H9 (cell line): ENCODE data around the gene ULK3. TPM values are rescaled to one million over a fixed set of nuclear protein-coding genes. Genes with fewer than 3 reads are reported as not detected.

ENCODE experiments used
- DNase-seq: peaks from one replicate; pipeline ENCODE4 v3.0.0-alpha.2; 2017
- H2AFZ ChIP-seq: one replicate; pipeline ENCODE4 v1.6.1; 2013; ENCODE audit warnings: mild to moderate bottlenecking, low read length, control low read depth, moderate library complexity
- H2AK5ac ChIP-seq: 2 replicates; pipeline ENCODE4 v1.6.1; 2013; ENCODE audit warnings: low read length, control low read depth, mixed read lengths; ENCODE audit not compliant: insufficient read length
- H2BK120ac ChIP-seq: one replicate; pipeline ENCODE4 v1.6.1; 2013; ENCODE audit warnings: low read depth, mild to moderate bottlenecking, low read length, control low read depth, inconsistent platforms; ENCODE audit not compliant: poor library complexity, severe bottlenecking
- H2BK12ac ChIP-seq: 2 replicates; pipeline ENCODE4 v1.6.1; 2013; ENCODE audit warnings: low read length, control low read depth, mixed read lengths, low read depth; ENCODE audit not compliant: insufficient read length
- H2BK15ac ChIP-seq: 2 replicates; pipeline ENCODE4 v1.6.1; 2013; ENCODE audit warnings: low read depth, low read length, control low read depth
- H2BK20ac ChIP-seq: one replicate; pipeline ENCODE4 v1.6.1; 2013; ENCODE audit warnings: low read depth, mild to moderate bottlenecking, low read length, control low read depth, inconsistent platforms; ENCODE audit not compliant: poor library complexity, severe bottlenecking
- H2BK5ac ChIP-seq: 2 replicates; pipeline ENCODE4 v1.6.1; 2013; ENCODE audit warnings: low read length, control low read depth, mixed read lengths; ENCODE audit not compliant: insufficient read length
- H3K14ac ChIP-seq: 2 replicates; pipeline ENCODE4 v1.6.1; 2013; ENCODE audit warnings: low read length, control low read depth; ENCODE audit not compliant: insufficient read depth
- H3K18ac ChIP-seq: 2 replicates; pipeline ENCODE4 v1.6.1; 2013; ENCODE audit warnings: low read depth, mild to moderate bottlenecking, mixed read lengths, low read length, control low read depth; ENCODE audit not compliant: insufficient read length
- H3K23ac ChIP-seq: 2 replicates; pipeline ENCODE4 v1.6.1; 2013; ENCODE audit warnings: low read length, control low read depth, mixed read lengths, low read depth; ENCODE audit not compliant: insufficient read length
- H3K23me2 ChIP-seq: 2 replicates; pipeline ENCODE4 v1.6.1; 2013; ENCODE audit warnings: low read depth, mild to moderate bottlenecking, mixed read lengths, low read length, control low read depth; ENCODE audit not compliant: insufficient read length, poor library complexity, severe bottlenecking
- H3K27ac ChIP-seq: 2 replicates; pipeline ENCODE4 v1.5.1; 2013; ENCODE audit warnings: low read length, control low read depth, mixed read lengths, low read depth; ENCODE audit not compliant: insufficient read length
- H3K27me3 ChIP-seq: 2 replicates; pipeline ENCODE4 v1.6.1; 2013; ENCODE audit warnings: low read length, control low read depth, inconsistent platforms; ENCODE audit not compliant: insufficient read depth
- H3K4ac ChIP-seq: 2 replicates; pipeline ENCODE4 v1.6.1; 2013; ENCODE audit warnings: low read depth, mild to moderate bottlenecking, control low read depth, inconsistent platforms, low read length, moderate library complexity
- H3K4me1 ChIP-seq: 2 replicates; pipeline ENCODE4 v1.6.1; 2013; ENCODE audit warnings: low read length, control low read depth, inconsistent platforms; ENCODE audit not compliant: insufficient read depth
- H3K4me2 ChIP-seq: 2 replicates; pipeline ENCODE4 v1.6.1; 2013; ENCODE audit warnings: low read length, control low read depth, mixed read lengths; ENCODE audit not compliant: insufficient read length, insufficient read depth
- H3K56ac ChIP-seq: 2 replicates; pipeline ENCODE4 v1.6.1; 2013; ENCODE audit warnings: low read depth, mild to moderate bottlenecking, mixed read lengths, low read length, control low read depth; ENCODE audit not compliant: insufficient read length
- H3K79me1 ChIP-seq: 2 replicates; pipeline ENCODE4 v1.6.1; 2013; ENCODE audit warnings: low read depth, mild to moderate bottlenecking, moderate library complexity, low read length, control low read depth, inconsistent platforms; ENCODE audit not compliant: insufficient read depth, poor library complexity, severe bottlenecking
- H3K79me2 ChIP-seq: 2 replicates; pipeline ENCODE4 v1.6.1; 2013; ENCODE audit warnings: low read length, control low read depth, inconsistent platforms; ENCODE audit not compliant: insufficient read depth
- H3K9ac ChIP-seq: 2 replicates; pipeline ENCODE4 v1.6.1; 2013; ENCODE audit warnings: low read length, control low read depth, mixed read lengths; ENCODE audit not compliant: insufficient read length; ENCODE audit errors: extremely low read depth
- H3K9me3 ChIP-seq: one replicate; pipeline ENCODE4 v1.6.1; 2013; ENCODE audit warnings: low read depth, low read length, inconsistent platforms; ENCODE audit not compliant: control insufficient read depth
- H3T11ph ChIP-seq: one replicate; pipeline ENCODE4 v1.6.1; 2013; ENCODE audit warnings: mild to moderate bottlenecking, low read length, control low read depth, inconsistent platforms
- H4K20me1 ChIP-seq: one replicate; pipeline ENCODE4 v1.6.1; 2013; ENCODE audit not compliant: control insufficient read depth, insufficient read length, insufficient read depth
- H4K5ac ChIP-seq: 2 replicates; pipeline ENCODE4 v1.6.1; 2013; ENCODE audit warnings: low read depth, mild to moderate bottlenecking, mixed read lengths, low read length, control low read depth; ENCODE audit not compliant: insufficient read length
- H4K8ac ChIP-seq: replicated peaks from 2 replicates; pipeline ENCODE4 v1.6.1; 2013; ENCODE audit warnings: low read length, control low read depth, mixed read lengths, low read depth; ENCODE audit not compliant: insufficient read length
- H4K91ac ChIP-seq: 2 replicates; pipeline ENCODE4 v1.6.1; 2013; ENCODE audit warnings: low read depth, mild to moderate bottlenecking, moderate library complexity, mixed read lengths, low read length, control low read depth; ENCODE audit not compliant: insufficient read length
- H3K27ac Mint-ChIP-seq, 3 experiments: 2 replicates in 2 of 3; 3 replicates in 1 of 3; pipeline ENCODE4 v1.8.0; 2020 to 2021; ENCODE audit warnings: mixed read lengths in 3 of 3, mild to moderate bottlenecking in 1 of 3, moderate library complexity in 1 of 3
- H3K27me3 Mint-ChIP-seq: 2 replicates; pipeline ENCODE4 v1.8.0; 2021; ENCODE audit warnings: low read depth, mild to moderate bottlenecking, moderate library complexity, mixed read lengths
- H3K36me3 Mint-ChIP-seq, 3 experiments: 2 replicates in 2 of 3; 3 replicates in 1 of 3; pipeline ENCODE4 v1.8.0; 2020 to 2021; ENCODE audit warnings: low read depth in 3 of 3, mixed read lengths in 3 of 3; ENCODE audit not compliant: insufficient read depth in 1 of 3
- H3K4me1 Mint-ChIP-seq, 2 experiments: 2 replicates each; pipeline ENCODE4 v1.8.0; 2020; ENCODE audit warnings: mixed read lengths in 2 of 2
- H3K4me3 Mint-ChIP-seq, 2 experiments: 2 replicates in 1 of 2; 3 replicates in 1 of 2; pipeline ENCODE4 v1.8.0; 2020 to 2021; ENCODE audit warnings: mild to moderate bottlenecking in 2 of 2, mixed read lengths in 2 of 2, moderate library complexity in 1 of 2
- H3K9me3 Mint-ChIP-seq, 2 experiments: 2 replicates in 1 of 2; 3 replicates in 1 of 2; pipeline ENCODE4 v1.8.0; 2020; ENCODE audit warnings: mild to moderate bottlenecking in 2 of 2, mixed read lengths in 2 of 2, moderate library complexity in 1 of 2
- WGBS: extraction: QIAGEN DNeasy Blood & Tissue Kit; methylation state at CpG from one replicate; pipeline ENCODE4 v1.1.7; 2013; ENCODE audit warnings: missing lambda C conversion rate, low lambda C conversion rate, mixed read lengths; ENCODE audit not compliant: insufficient read length; ENCODE audit errors: extremely low coverage; 5-methylcytosine and 5-hydroxymethylcytosine counted together
- total RNA-seq: library from RNA; stranded (reverse); gene quantifications from 2 replicates; pipeline ENCODE4 v1.2.1, GENCODE V29; 2021
- TF ChIP-seq, protein P1 (sequence below): fragments of 200-600 bp; sonication (generic); conservative IDR thresholded peaks from 3 replicates; pipeline ENCODE4 v1.8.0; 2021; ENCODE audit warnings: antibody characterized with exemption, mild to moderate bottlenecking

Gene ULK3
- total RNA-seq, 1 experiment from 2014 or later = 34.0 TPM

DNA sequence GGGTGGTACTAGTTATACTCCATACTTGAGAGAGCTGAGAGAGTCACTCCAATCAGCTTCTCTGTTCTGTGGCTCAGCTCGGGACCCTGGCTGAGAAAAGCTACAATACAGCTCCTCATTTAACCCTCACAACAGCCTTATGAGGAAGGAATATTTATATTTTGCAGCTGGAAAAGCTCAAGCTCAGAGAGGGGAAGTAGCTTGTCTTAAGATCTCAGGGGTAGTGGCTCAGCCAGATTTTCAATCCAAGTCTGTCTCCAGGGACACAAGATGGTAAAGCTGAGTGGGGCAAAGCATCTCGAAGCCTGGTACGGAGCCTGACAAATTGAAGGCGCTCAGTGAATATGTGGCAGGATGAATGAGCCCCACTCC lies 15.4 kb upstream of the ULK3 start:
- Histone ChIP-seq H3K9me3 (no peaks in the 10 kb centered on the region), H3K79me2 (peaks cover 4% of the 10 kb centered on the region; the same call in 1 of the 2 replicates), H2AK5ac (no peak overlapping the region), H3K4me2 (no peak overlapping the region), H3K18ac (no peak overlapping the region), H3K14ac (no peak overlapping the region), H2BK12ac (no peak overlapping the region), H3K79me1 (no peaks in the 10 kb centered on the region), H2BK120ac (no peak overlapping the region), H3K4ac (no peak overlapping the region), H4K91ac (no peak overlapping the region), H4K8ac (no peak overlapping the region), H3K4me1 (no peaks in the 10 kb centered on the region), H2BK15ac (no peak overlapping the region), H4K5ac (no peak overlapping the region), H3K9ac (no peak overlapping the region), H3K56ac (no peak overlapping the region), H3K23me2 (no peaks in the 10 kb centered on the region), H3K23ac (no peak overlapping the region), H3K27me3 (no peaks in the 10 kb centered on the region), H2AFZ (no peak overlapping the region), H2BK5ac (no peak overlapping the region), H4K20me1 (no peaks in the 10 kb centered on the region), H3K27ac (no peak overlapping the region), H2BK20ac (no peak overlapping the region), H3T11ph (no peak overlapping the region)
- Mint-ChIP-seq H3K4me1 (peaks cover 0 to 6% of the 10 kb centered on the region in 2 experiments; a peak in 3 of 4 replicates), H3K4me3 (no peak overlapping the region), H3K27me3 (no peaks in the 10 kb centered on the region), H3K27ac (peak overlapping the region in 2 of 3 experiments; percentile 35 to 39; a peak in 2 of 7 replicates), H3K9me3 (no peaks in the 10 kb centered on the region), H3K36me3 (peaks cover 2 to 4% (median 3%) of the 10 kb centered on the region in 3 experiments; a peak in 5 of 7 replicates)
- no CpG with 5 or more reads among the region's 4 CpGs for WGBS
- DNase-seq = no peak
- TF ChIP-seq, protein P1, sequence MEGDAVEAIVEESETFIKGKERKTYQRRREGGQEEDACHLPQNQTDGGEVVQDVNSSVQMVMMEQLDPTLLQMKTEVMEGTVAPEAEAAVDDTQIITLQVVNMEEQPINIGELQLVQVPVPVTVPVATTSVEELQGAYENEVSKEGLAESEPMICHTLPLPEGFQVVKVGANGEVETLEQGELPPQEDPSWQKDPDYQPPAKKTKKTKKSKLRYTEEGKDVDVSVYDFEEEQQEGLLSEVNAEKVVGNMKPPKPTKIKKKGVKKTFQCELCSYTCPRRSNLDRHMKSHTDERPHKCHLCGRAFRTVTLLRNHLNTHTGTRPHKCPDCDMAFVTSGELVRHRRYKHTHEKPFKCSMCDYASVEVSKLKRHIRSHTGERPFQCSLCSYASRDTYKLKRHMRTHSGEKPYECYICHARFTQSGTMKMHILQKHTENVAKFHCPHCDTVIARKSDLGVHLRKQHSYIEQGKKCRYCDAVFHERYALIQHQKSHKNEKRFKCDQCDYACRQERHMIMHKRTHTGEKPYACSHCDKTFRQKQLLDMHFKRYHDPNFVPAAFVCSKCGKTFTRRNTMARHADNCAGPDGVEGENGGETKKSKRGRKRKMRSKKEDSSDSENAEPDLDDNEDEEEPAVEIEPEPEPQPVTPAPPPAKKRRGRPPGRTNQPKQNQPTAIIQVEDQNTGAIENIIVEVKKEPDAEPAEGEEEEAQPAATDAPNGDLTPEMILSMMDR = no peak
